HG03575 (cell line): ENCODE data around the gene MVB12B.
"Not testable (repeated sequence)": the region's sequence is repeated elsewhere in the genome, so short reads cannot be mapped to it uniquely, and the experiment has no call there.

Source experiments
- ATAC-seq: cut with Tn5 transposase; IDR thresholded peaks from one replicate; pipeline ENCODE4 v1.9.1; 2021; ENCODE audit not compliant: unreplicated experiment, insufficient number of reproducible peaks, low FRiP score; ENCODE audit errors: extremely low read depth

MVB12B gene

GRCh38 chr9:126326228-126327005, at the start of gene MVB12B:
Gene MVB12B, plus strand, starts transcription at chr9:126326829. Its CDS starts 101 bp downstream, at chr9:126326930.
- ATAC-seq = no peak

DNA sequence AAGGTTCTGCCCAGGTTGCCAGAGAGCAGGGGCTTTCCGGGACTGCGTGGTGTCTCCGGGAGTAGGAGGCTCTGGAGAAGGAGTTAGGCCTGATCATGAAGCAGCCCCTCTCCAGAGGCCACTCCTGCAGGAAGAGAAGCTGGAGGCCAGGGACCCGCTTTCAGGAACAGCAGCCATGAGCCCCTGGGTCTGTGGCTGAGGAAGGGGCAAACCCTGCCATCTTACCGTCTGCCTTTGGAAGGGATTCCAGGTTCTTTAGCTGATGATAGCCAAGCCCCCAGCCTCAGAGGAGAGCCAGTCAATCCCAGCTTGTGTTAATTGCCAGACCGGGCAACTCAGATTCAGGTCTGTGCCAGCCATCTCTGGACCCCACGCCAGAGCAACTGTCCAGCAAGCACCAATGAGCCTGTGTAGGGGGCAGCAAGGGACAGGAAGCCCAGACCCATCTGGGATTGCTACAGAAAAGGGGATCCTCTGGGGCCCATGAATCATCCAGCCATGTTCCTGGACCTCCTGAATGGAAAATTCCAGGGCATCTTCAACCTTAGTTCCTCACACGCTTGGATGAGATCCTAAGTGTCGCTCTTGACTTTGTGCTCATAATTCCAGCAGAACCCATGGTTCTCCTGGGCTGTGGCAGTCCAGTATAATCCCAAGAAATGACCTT, 42.7 kb upstream of the MVB12B start:
- no peak for ATAC-seq

- ATAC-seq = not testable (repeated sequence)
These were observed 41.0 kb upstream of the MVB12B start for GRCh38 chr9:126285652-126286051.

DNA sequence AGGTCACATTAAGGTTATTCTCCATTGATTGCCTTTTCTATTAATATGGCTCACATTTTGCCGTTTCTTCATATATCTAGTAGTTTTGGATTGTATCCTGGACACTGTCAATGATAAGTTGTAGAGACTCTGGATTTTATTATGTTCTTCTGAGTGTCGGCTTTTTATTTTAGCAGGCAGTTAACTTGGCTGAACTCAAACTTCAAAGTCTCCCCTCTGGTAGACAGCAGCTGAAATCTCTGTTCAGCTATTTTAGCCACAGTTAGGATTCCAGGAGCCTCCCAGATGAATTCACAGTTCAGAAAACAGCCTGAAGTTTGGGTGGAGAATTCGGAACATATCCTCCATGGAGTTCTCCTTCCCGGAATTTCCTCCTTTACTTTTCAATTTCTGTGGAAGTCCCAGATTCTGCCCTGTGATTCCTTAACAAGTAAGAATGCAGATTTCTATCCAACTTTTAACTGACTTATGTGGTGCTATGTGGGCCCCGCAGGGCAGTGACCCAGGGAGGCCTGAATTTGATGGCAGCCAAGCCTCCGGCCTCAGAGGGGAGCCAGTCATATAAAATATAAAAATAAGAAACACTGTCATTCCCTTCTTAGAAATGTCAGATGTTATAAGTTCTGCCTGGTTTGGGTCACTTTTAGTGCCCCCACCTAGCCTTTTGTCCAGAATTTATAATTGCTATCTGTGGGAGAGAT, 39.3 kb upstream of the MVB12B start:
- ATAC-seq = no peak

- no peak for ATAC-seq
These were observed 35.8 kb upstream of the MVB12B start for GRCh38 chr9:126290871-126291270.

- ATAC-seq = no peak
These were observed 34.7 kb upstream of the MVB12B start for GRCh38 chr9:126291925-126292324.

GRCh38 chr9:126292736-126293521, 33.7 kb upstream of the MVB12B start:
- ATAC-seq = no peak

DNA sequence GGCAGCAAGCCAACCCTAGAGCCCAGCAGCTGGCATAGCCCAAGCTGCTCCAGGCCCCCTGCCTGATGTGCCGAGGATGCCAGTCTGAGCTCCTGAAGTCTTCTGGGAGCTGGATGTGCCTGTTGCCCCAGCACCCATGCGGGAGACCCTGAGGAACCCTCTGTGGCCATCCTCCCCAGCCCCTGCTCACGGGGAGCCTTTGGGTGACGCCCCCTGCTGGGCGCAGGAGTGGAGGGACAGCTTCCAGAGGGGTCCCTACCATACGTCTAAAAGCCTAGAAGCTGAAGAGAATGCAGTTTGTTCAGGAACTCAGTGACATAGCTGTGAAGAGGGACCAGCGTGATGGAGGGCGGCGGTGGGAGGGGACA, 33.1 kb upstream of the MVB12B start:
- no peak for ATAC-seq

DNA sequence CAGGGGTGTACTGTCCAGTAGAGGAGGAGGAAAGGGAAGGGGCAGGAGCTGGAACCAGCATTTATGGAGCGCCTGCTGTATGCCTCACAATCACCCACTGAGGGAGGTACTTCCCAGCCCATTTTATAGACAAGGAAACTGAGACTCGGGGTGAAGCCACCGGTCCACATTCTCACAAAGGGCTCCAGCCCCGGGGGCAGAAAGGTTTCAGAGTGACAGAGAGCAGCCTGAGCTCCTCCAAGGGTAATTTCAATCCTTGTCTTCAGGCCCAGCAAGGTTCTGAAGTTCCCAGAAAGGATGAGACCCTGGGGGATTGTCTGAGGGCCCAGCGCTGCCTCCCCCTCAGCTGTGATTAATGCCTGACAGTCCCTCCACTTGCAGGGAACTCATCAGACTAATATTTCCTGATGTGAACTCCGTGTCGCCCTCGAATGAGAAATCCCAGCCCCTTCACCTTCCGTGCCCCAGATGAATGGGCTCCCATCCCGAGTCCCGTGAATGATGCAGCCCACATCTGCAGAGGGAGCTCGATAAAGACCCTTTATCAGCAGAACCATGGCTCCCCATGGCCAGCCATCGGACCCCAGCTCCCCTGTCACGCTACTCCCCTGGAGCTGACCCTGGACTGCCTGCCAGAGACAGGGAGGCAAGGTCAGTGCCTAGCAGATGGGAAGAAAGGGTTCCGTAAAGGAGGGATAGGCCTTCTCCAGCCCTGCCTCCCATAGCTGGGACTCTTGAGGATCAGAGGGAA, 32.1 kb upstream of the MVB12B start:
- no peak for ATAC-seq

DNA sequence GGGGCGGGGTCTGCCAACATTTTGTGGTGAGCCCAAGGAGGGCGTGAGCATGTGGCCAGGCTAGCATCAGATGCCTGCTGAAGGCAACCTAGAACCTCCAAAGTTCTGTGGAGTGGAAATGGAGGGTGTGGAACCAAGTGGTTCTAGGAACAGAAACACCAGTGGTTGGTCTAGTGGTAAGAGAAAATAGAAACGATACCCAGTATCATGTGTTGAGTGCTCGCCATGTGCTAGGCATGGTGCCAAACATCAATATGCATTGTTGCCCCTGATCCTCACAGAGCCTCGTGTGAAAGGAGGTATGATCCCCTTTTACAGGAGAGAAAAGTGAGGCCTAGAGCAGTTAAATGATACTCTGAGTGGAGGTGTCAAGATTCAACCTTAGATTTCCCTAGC, 31.5 kb upstream of the MVB12B start:
- no peak for ATAC-seq

GRCh38 chr9:126295516-126295915, 31.1 kb upstream of the MVB12B start:
- no peak for ATAC-seq

- no peak for ATAC-seq
These were observed 30.6 kb upstream of the MVB12B start for GRCh38 chr9:126295936-126296600.

GRCh38 chr9:126296687-126297086, 29.9 kb upstream of the MVB12B start:
- no peak for ATAC-seq

DNA sequence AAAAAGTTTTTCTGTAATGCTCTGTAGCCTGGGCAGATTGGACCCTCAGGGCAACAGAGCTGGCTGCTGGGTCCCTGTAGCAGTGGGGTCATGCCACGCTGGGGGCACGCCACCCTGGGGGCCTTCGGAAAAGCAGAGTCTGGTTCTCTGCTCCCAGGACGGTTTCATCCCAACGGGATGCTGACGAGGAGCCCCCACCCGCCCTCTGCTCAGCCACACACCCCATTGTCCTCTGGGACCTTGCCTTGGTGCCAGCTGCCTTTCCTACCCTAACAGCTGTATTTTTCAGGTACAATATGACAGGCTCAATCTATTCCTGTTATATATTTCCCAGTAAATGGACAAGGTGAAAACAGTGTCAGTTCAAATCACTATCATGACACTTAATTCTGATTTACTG, 29.0 kb upstream of the MVB12B start:
- ATAC-seq = no peak

GRCh38 chr9:126298063-126298801, 28.4 kb upstream of the MVB12B start:
- no peak for ATAC-seq

DNA sequence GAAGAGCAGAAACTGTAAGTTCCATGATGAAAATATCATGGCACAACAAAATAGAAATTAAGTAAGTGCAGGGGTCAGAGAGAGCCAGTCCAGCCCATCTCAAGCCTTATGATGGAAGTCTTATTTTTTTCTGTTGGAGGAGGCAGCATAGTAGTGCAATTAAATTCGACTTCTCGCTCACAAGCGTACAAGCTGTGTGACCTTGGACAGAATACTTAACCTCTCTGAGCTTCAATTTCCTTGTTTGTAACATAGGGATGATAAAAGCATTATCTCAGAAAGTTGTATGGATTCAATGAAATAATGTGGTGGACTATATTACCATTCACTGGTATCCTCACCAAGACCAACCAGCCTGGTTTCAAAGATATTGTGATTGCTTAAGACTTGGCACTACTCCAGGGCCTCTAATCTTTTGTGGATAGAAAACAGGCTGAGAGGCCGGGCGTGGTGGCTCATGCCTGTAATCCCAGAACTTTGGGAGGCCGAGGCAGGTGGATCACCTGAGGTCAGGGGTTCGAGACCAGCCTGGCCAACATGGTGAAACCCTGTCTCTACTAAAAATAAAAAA, 26.8 kb upstream of the MVB12B start:
- ATAC-seq = no peak

DNA sequence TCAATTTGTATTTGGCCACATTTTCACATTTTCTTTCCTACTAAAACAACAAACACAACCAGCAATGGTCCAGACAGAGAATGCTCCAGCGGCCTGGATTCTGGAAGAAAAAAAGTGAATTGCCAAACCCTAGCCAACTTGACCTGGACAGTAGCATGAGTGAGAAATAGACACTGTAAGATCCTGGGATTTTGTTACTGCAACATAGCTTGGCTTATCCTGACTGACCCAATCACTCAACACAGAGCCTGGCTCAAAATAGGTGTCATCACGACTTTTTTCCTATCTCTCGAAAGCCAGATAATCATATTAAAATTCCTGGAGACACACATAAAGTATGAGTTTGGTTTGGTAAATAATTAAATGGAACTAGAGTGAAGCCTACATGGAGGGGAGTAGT, 25.4 kb upstream of the MVB12B start:
- no peak for ATAC-seq
